ENCODE results near the gene IL17RA.

DNA sequence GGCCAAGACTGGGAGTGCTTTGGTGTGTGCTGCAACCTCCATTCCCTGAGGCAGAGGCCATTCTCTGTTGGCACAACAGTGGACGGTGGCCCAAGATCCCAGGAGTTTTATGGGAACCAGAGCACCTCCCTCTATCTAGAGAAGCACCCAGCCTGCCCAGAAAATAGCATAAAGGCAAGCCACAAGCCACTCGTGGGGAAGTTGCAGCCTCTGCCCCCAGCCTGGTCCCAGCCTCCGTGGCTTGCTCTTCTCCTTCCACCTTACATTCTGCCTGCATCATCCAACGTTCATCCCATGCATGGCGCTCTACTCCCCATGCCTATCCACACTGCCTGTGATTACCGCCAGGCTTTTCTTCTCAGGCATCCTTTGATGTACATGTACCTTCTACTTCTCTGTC lies 15.8 kb downstream of the IL17RA start:
- TF ChIP-seq POLR2A (IDR thresholded peaks at IDR 0.05; ENCODE audit: low read depth) (no peak), CTCF (IDR thresholded peaks at IDR 0.05) (no peak), EP300 (IDR thresholded peaks at IDR 0.05) (no peak), POLR2AphosphoS5 (IDR thresholded peaks at IDR 0.05) (no peak)
